C4-2B (cell line): ENCODE data around the gene CHST11.
"Not testable (repeated sequence)": the region's sequence is repeated elsewhere in the genome, so short reads cannot be mapped to it uniquely, and the experiment has no call there.

ENCODE experiments used
- H3K27ac ChIP-seq: fragments of 450-650 bp; 2 replicates; pipeline ENCODE4 v1.5.1; 2017
- CTCF ChIP-seq: fragments of 450-650 bp; conservative IDR thresholded peaks from 2 replicates; pipeline ENCODE4 v1.5.1; 2017; ENCODE audit warnings: mild to moderate bottlenecking
- ZFX ChIP-seq: fragments of 450-650 bp; IDR thresholded peaks from 2 replicates; pipeline ENCODE4 v1.6.1; 2017

CHST11 gene

GRCh38 chr12:104557488-104558195 is 100.9 kb downstream of the CHST11 start:
- TF ChIP-seq ZFX (no peak), CTCF (no peak)

GRCh38 chr12:104560881-104561280 is 104.1 kb downstream of the CHST11 start:
- no peak overlapping the region for H3K27ac ChIP-seq
- TF ChIP-seq CTCF (no peak), ZFX (no peak)

More at GRCh38 chr12:104557488-104558195, 100.9 kb downstream of the CHST11 start:
- H3K27ac ChIP-seq: no peak overlapping the region

GRCh38 chr12:104562763-104563162 is 106.0 kb downstream of the CHST11 start:
- no peak overlapping the region for H3K27ac ChIP-seq

GRCh38 chr12:104564662-104565061 is 107.9 kb downstream of the CHST11 start:
- H3K27ac ChIP-seq: not testable (repeated sequence)

More at GRCh38 chr12:104562763-104563162, 106.0 kb downstream of the CHST11 start:
- TF ChIP-seq CTCF (no peak), ZFX (no peak)

- TF ChIP-seq CTCF (no peak), ZFX (no peak)
These were observed 109.0 kb downstream of the CHST11 start for GRCh38 chr12:104565606-104566243.

GRCh38 chr12:104566244-104566993 is 109.7 kb downstream of the CHST11 start:
- H3K27ac ChIP-seq: no peak overlapping the region
- TF ChIP-seq ZFX (no peak), CTCF (no peak)

More at GRCh38 chr12:104565606-104566243, 109.0 kb downstream of the CHST11 start:
- no peak overlapping the region for H3K27ac ChIP-seq

- H3K27ac ChIP-seq: no peak overlapping the region
- no peak for TF ChIP-seq CTCF
- TF ChIP-seq ZFX: no peak
These were observed 111.2 kb downstream of the CHST11 start for GRCh38 chr12:104567832-104568486.
